ENCODE data around the gene CENPP.

The CENPP gene

DNA sequence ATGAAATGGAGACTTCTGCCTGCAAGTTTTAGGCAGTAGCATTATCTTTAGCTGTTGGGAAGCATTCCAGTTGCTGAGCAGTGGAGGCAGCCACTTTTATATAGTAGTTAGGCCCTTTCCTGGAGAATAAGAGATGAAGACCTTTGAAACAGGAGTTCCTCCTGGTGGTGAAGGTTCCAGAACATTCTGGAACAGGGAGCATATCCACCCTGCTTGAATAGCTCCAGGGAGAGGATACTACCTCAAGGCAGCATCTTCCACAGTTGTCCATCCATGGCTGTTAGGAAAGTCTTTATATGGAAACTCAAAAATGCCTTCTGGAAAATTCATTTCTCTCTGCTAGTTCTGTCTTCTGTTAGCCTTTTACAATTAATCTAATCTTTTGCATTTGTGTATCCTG is 153.6 kb downstream of the CENPP start:
- Histone ChIP-seq H3K4me1 (ENCODE audit: control extremely low read depth in 1 of 4, control insufficient read depth in 4 of 4, insufficient read depth in 4 of 4, low read length in 3 of 4) (peaks cover 0 to 5% (median 0%) of the 10 kb centered on the region in 4 experiments), H3K27ac (ENCODE audit: insufficient read depth in 1 of 2, low read depth in 1 of 2, low read length in 2 of 2, poor library complexity in 1 of 2, severe bottlenecking in 2 of 2) (no peak overlapping the region), H3K36me3 (ENCODE audit: control insufficient read depth in 4 of 4, insufficient read depth in 4 of 4, low read length in 3 of 4) (no peaks in the 10 kb centered on the region), H3K27me3 (replicated peaks in 2 of 5; ENCODE audit: control insufficient read depth in 4 of 5, insufficient read depth in 5 of 5, low read length in 4 of 5) (no peaks in the 10 kb centered on the region), H3K4me3 (ENCODE audit: control insufficient read depth in 1 of 7, extremely low read depth in 1 of 7, insufficient read depth in 4 of 7, low read depth in 2 of 7, low read length in 6 of 7) (no peak overlapping the region), H3K9me3 (ENCODE audit: control extremely low read depth in 1 of 5, control insufficient read depth in 4 of 5, insufficient read depth in 2 of 5, low read depth in 1 of 5, low read length in 4 of 5) (no peaks in the 10 kb centered on the region)
- no peak for DNase-seq
- ChIA-PET POLR2A (no interaction called here), CTCF (interaction anchor here (0.6 kb wide), 1 partner anchor 361 kb away, joined by 3 read pairs; no protein-coding TSS in a partner anchor)

DNA sequence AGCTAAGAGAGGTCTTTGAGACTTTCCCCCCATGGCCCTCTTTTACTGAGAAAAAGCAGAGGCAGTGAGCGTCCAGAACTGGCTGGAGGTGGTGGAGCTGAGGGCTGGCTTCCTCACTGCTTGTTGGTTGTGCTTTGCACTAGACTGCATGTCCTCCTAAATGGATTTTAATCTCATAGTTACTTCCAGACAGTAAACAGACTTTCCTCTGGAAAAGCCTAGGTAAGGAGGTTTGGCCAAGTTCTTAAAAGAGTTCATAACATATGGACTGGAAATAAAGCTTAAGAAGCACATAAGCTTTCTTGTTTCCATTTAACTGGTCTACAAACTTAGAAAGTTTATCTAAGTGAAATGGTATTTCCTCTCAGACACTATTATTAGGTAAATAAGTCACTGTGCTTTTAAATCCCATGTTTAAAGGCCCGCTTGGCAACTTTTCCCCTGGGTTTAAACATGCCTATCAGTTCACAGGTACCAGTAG is 154.6 kb downstream of the CENPP start:
- DNase-seq = no peak
- WGBS (ENCODE audit: insufficient coverage) = 92% methylated on average over 2 of the region's 2 CpGs

DNA sequence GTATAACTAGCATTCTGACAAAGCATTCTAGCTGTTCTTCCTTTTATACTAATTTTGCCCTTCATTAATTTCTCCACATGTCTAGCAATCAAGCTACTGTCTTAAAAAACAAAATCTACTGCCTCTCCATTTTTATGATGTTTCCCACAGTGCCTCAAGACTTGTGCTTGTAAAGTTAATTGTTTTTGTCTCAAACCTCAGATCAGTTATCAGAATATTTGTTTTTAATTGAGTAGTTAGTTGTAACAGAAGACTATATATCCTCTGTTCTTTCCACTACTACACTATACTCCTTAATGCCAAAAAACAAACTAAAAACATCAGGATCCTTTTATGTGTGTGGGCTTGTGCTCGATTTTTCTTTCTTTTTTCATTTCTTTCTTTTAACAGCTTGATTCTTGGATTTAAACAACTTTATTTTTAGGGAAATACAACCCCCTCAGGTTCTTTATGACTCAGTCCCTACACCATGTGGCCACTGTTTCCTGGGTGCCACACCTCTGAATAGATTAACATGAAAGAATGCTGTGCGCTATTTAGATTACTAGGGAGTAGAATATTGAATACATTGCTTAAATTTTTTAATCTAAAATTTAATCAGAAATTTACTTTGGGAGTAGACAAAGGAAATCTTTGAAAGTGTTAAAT is 155.4 kb downstream of the CENPP start:
- POLR2A ChIA-PET = no interaction called here
- no CpG with 5 or more reads among the region's 2 CpGs for whole genome bisulfite sequencing (ENCODE audit: insufficient coverage)
- Histone ChIP-seq H3K27me3 (replicated peaks in 2 of 5; ENCODE audit: control insufficient read depth in 4 of 5, insufficient read depth in 5 of 5, low read length in 4 of 5) (no peaks in the 10 kb centered on the region), H3K27ac (ENCODE audit: insufficient read depth in 1 of 2, low read depth in 1 of 2, low read length in 2 of 2, poor library complexity in 1 of 2, severe bottlenecking in 2 of 2) (no peak overlapping the region), H3K4me3 (ENCODE audit: control insufficient read depth in 1 of 7, extremely low read depth in 1 of 7, insufficient read depth in 4 of 7, low read depth in 2 of 7, low read length in 6 of 7) (no peak overlapping the region), H3K4me1 (ENCODE audit: control extremely low read depth in 1 of 4, control insufficient read depth in 4 of 4, insufficient read depth in 4 of 4, low read length in 3 of 4) (peaks cover 0 to 6% (median 0%) of the 10 kb centered on the region in 4 experiments), H3K36me3 (ENCODE audit: control insufficient read depth in 4 of 4, insufficient read depth in 4 of 4, low read length in 3 of 4) (no peaks in the 10 kb centered on the region), H3K9me3 (ENCODE audit: control extremely low read depth in 1 of 5, control insufficient read depth in 4 of 5, insufficient read depth in 2 of 5, low read depth in 1 of 5, low read length in 4 of 5) (no peaks in the 10 kb centered on the region)
- CTCF ChIA-PET = interaction anchor here (1.0 kb wide), 1 partner anchor 40 kb away, joined by 3 read pairs; no protein-coding TSS in a partner anchor
- no peak for DNase-seq

More for the DNA sequence above, 154.6 kb downstream of the CENPP start:
- no peaks in the 10 kb centered on the region for H3K27me3 ChIP-seq (replicated peaks in 2 of 5; ENCODE audit: control insufficient read depth in 4 of 5, insufficient read depth in 5 of 5, low read length in 4 of 5)
- peaks cover 0 to 5% (median 0%) of the 10 kb centered on the region in 4 experiments for H3K4me1 ChIP-seq (ENCODE audit: control extremely low read depth in 1 of 4, control insufficient read depth in 4 of 4, insufficient read depth in 4 of 4, low read length in 3 of 4)
- ChIA-PET CTCF (interaction anchor here (1.0 kb wide), 1 partner anchor 40 kb away, joined by 3 read pairs; no protein-coding TSS in a partner anchor), POLR2A (no interaction called here)
- no peak overlapping the region for H3K4me3 ChIP-seq (ENCODE audit: control insufficient read depth in 1 of 7, extremely low read depth in 1 of 7, insufficient read depth in 4 of 7, low read depth in 2 of 7, low read length in 6 of 7)
- no peaks in the 10 kb centered on the region for H3K36me3 ChIP-seq (ENCODE audit: control insufficient read depth in 4 of 4, insufficient read depth in 4 of 4, low read length in 3 of 4)
- no peaks in the 10 kb centered on the region for H3K9me3 ChIP-seq (ENCODE audit: control extremely low read depth in 1 of 5, control insufficient read depth in 4 of 5, insufficient read depth in 2 of 5, low read depth in 1 of 5, low read length in 4 of 5)
- no peak overlapping the region for H3K27ac ChIP-seq (ENCODE audit: insufficient read depth in 1 of 2, low read depth in 1 of 2, low read length in 2 of 2, poor library complexity in 1 of 2, severe bottlenecking in 2 of 2)

DNA sequence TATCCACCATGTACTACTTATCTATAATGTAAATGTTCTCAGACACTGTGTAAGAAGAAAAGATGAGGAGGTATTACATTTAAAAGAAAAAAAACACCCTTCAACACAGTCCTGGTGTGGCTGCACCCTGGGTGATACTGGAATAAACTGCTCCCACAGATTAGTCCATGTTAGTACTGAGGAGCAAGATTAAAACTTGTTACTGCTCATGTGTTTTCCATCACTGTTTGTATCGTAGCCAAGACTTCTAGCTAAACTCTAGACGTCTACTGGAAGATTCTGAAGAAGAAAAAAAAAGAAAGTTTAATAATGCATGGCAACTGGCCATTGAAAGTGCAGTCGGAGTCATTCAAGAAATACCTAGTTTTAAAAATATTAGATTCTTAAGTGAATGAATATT is 156.6 kb downstream of the CENPP start, which contains the start of gene ASPN:
ASPN (minus strand) TSS at position 178 of the 400 bp plus-strand sequence.
- no peaks in the 10 kb centered on the region for H3K36me3 ChIP-seq (ENCODE audit: control insufficient read depth in 4 of 4, insufficient read depth in 4 of 4, low read length in 3 of 4)
- no peak within 1 kb of the TSS for H3K4me3 ChIP-seq (ENCODE audit: control insufficient read depth in 1 of 7, extremely low read depth in 1 of 7, insufficient read depth in 4 of 7, low read depth in 2 of 7, low read length in 6 of 7)
- H3K4me1 ChIP-seq (ENCODE audit: control extremely low read depth in 1 of 4, control insufficient read depth in 4 of 4, insufficient read depth in 4 of 4, low read length in 3 of 4) = peaks cover 0 to 11% (median 1%) of the 10 kb centered on the region in 4 experiments
- DNase-seq = no peak
- ChIA-PET CTCF (interaction anchor here (1.1 kb wide), 2 partner anchors 18 to 19 kb away, joined by 3 read pairs; no protein-coding TSS in a partner anchor), POLR2A (no interaction called here)
- no peaks in the 10 kb centered on the region for H3K27me3 ChIP-seq (replicated peaks in 2 of 5; ENCODE audit: control insufficient read depth in 4 of 5, insufficient read depth in 5 of 5, low read length in 4 of 5)
- H3K9me3 ChIP-seq (ENCODE audit: control extremely low read depth in 1 of 5, control insufficient read depth in 4 of 5, insufficient read depth in 2 of 5, low read depth in 1 of 5, low read length in 4 of 5) = no peaks in the 10 kb centered on the region
- WGBS (ENCODE audit: insufficient coverage) = 100% methylated on average over 2 of the region's 3 CpGs
- H3K27ac ChIP-seq (ENCODE audit: insufficient read depth in 1 of 2, low read depth in 1 of 2, low read length in 2 of 2, poor library complexity in 1 of 2, severe bottlenecking in 2 of 2) = no peak within 1 kb of the TSS

DNA sequence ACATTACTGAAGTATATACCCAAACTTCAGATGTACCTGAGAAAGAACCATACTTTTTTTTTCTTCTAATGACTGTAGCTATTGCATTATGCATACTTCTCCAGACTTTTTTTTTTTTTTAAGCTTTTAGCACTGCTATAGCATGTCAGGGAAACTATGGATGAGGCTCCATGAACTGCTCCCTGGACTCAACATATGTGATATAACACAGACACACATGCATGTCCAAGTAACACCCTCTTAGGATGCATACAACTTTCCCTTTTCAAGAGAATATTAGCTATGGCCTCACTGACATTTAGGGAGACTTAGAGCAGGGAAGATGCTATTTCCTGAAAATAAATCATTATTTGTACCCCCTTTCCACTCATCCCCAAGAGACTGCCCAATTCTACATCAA is 157.1 kb downstream of the CENPP start:
- ChIA-PET CTCF (interaction anchor here (1.1 kb wide), 3 partner anchors 18 to 140 kb away, joined by 3 read pairs; no protein-coding TSS in a partner anchor), POLR2A (interaction anchor here (0.7 kb wide), 1 partner anchor 207 kb away, joined by 5 read pairs; no protein-coding TSS in a partner anchor)
- Histone ChIP-seq H3K4me3 (ENCODE audit: control insufficient read depth in 1 of 7, extremely low read depth in 1 of 7, insufficient read depth in 4 of 7, low read depth in 2 of 7, low read length in 6 of 7) (no peak overlapping the region), H3K9me3 (ENCODE audit: control extremely low read depth in 1 of 5, control insufficient read depth in 4 of 5, insufficient read depth in 2 of 5, low read depth in 1 of 5, low read length in 4 of 5) (no peaks in the 10 kb centered on the region), H3K27ac (ENCODE audit: insufficient read depth in 1 of 2, low read depth in 1 of 2, low read length in 2 of 2, poor library complexity in 1 of 2, severe bottlenecking in 2 of 2) (no peak overlapping the region), H3K27me3 (replicated peaks in 2 of 5; ENCODE audit: control insufficient read depth in 4 of 5, insufficient read depth in 5 of 5, low read length in 4 of 5) (no peaks in the 10 kb centered on the region), H3K36me3 (ENCODE audit: control insufficient read depth in 4 of 4, insufficient read depth in 4 of 4, low read length in 3 of 4) (no peaks in the 10 kb centered on the region), H3K4me1 (ENCODE audit: control extremely low read depth in 1 of 4, control insufficient read depth in 4 of 4, insufficient read depth in 4 of 4, low read length in 3 of 4) (peaks cover 0 to 11% (median 1%) of the 10 kb centered on the region in 4 experiments)
- DNase-seq = no peak

DNA sequence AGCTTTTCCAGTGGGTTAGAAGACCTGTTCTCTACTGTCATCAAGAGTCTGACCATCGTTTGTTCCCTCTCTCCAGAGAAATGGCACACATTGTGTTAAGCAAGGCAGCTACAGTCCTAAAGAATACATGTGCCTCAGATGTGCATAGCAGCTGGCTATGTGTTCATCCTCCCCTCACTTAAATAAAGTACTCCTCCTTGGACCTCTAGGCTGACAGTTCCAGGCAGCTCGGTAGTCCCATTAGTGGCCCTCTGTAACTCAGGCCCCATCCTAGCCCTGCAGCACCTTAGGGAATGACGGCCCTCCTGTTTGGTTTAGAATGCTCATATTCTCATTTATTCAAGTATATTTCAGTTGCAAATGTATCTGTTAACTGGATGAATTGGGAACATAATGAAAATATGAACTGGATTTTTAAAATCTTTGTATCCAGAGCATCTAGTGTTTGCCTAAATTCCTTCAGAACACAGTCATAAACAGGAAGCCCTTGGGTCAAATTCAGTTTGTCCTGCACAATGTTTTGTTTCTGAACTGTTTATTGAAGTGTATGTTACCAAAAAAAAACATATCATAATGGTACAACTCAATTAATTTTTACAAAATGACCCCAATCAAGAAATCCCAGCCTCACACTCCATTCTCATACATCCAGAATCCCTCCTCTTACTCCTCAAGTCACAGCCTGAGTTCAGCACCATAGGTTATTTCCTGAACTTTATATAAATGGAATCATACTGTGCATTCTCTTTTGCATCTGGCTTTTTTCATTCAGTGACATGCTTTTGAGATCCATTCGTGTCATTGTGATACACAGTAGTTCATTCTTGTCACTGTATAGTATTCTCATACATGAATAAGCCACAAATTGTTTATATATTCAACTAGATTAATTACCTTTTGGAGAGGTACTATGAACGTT is 158.1 kb downstream of the CENPP start:
- POLR2A ChIA-PET = no interaction called here
- no peak overlapping the region for H3K27ac ChIP-seq (ENCODE audit: insufficient read depth in 1 of 2, low read depth in 1 of 2, low read length in 2 of 2, poor library complexity in 1 of 2, severe bottlenecking in 2 of 2)
- H3K27me3 ChIP-seq (replicated peaks in 2 of 5; ENCODE audit: control insufficient read depth in 4 of 5, insufficient read depth in 5 of 5, low read length in 4 of 5) = no peaks in the 10 kb centered on the region
- 100% methylated on average over 2 of the region's 5 CpGs for WGBS (ENCODE audit: insufficient coverage)
- H3K4me3 ChIP-seq (ENCODE audit: control insufficient read depth in 1 of 7, extremely low read depth in 1 of 7, insufficient read depth in 4 of 7, low read depth in 2 of 7, low read length in 6 of 7) = no peak overlapping the region
- CTCF ChIA-PET = interaction anchor here (1.1 kb wide), 1 partner anchor 141 kb away, joined by 3 read pairs; no protein-coding TSS in a partner anchor
- peaks cover 0 to 11% (median 1%) of the 10 kb centered on the region in 4 experiments for H3K4me1 ChIP-seq (ENCODE audit: control extremely low read depth in 1 of 4, control insufficient read depth in 4 of 4, insufficient read depth in 4 of 4, low read length in 3 of 4)
- no peak for DNase-seq
- H3K36me3 ChIP-seq (ENCODE audit: control insufficient read depth in 4 of 4, insufficient read depth in 4 of 4, low read length in 3 of 4) = no peaks in the 10 kb centered on the region
- H3K9me3 ChIP-seq (ENCODE audit: control extremely low read depth in 1 of 5, control insufficient read depth in 4 of 5, insufficient read depth in 2 of 5, low read depth in 1 of 5, low read length in 4 of 5) = no peaks in the 10 kb centered on the region

Data from common myeloid progenitor, CD34-positive (primary cell).